Stimulated activated CD4-positive, alpha-beta T cell treated with anti-CD3 and anti-CD28 coated beads, Interleukin-12 subunit alpha, Interleukin-12 subunit beta, amount 100 ng/mL, for 48 hours (primary cell): ENCODE data around the gene QPCT.
A peak's percentile ranks its signal among the peaks of the same experiment; 100 is the strongest.
"Not testable (repeated sequence)": the region's sequence is repeated elsewhere in the genome, so short reads cannot be mapped to it uniquely, and the experiment has no call there.

ENCODE experiments used
- DNase-seq, 3 donors: peaks; one replicate each; pipeline ENCODE4 v3.0.0-alpha.2; 2020; ENCODE audit warnings: low read depth in 2 of 3, low spot score in 1 of 3

The QPCT gene

DNA sequence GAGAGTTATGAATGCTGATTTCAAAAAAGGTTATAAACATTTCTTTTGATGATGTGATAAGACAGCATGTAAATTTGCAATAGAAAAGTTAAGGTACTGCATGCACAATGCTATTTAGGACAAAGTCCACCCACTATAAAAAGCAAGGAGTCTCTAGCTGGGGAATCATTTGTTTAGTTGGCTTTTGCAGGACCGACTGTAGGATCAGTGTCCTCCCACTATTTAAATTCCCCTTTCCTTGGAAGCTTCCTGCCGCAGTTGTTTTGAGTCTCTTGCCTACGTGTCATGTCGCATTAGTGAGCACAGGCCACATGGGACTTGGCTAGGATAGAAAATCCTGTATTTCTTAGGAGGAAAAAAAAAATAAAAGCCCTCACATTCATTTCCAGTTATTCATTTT, 13.1 kb downstream of the QPCT start:
- no peak for DNase-seq

DNA sequence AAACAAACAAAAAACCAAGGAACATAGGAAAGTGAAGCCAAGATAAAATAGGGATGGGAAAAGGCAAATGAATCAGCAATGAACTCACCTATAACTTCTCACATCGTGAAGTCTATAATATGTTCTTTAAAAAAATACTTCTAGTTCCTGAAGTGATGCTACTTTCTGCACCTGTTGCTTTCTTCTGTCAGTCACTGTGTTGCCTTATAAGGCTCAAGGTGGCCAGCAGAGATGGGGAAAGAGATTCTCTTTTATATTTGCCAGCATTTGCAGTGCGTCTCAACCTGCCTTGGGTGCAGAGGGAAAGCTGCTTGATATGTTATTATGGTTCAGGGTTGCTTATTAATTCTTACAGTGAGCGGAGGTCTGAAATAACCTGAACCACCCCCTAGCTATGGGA, 14.0 kb downstream of the QPCT start:
- DNase-seq, result no peak

- no peak for DNase-seq
Observed at GRCh38 chr2:37361216-37361815, 16.9 kb downstream of the QPCT start.

GRCh38 chr2:37361994-37362698, 17.7 kb downstream of the QPCT start:
- DNase-seq, result no peak

- DNase-seq, result no peak
Observed at GRCh38 chr2:37364351-37364750, 19.9 kb downstream of the QPCT start.

- DNase-seq, result no peak
Observed at GRCh38 chr2:37365669-37366068, 21.2 kb downstream of the QPCT start.

DNA sequence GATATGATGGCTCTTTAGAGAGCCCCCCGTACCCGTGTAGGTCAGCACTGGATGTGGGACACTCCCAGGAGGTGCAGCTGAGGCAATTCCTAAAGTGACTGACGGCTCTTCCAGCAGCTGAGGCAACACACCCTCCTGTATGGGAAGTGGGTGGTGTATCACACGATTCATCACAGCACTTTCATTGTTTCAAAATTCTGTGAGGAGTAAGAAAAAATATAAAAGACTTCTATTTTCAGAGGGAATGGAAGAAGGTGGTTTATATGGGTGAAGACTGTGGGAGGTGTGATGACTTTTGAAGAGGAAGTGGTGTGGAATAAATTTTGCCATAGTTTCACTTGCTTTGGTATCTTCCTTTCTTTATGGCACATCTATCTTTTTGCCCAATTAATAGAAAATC, 22.3 kb downstream of the QPCT start:
- peak in 1 of 3 donors; percentile 19 for DNase-seq

GRCh38 chr2:37367310-37367709, 22.9 kb downstream of the QPCT start:
- no peak for DNase-seq

DNA sequence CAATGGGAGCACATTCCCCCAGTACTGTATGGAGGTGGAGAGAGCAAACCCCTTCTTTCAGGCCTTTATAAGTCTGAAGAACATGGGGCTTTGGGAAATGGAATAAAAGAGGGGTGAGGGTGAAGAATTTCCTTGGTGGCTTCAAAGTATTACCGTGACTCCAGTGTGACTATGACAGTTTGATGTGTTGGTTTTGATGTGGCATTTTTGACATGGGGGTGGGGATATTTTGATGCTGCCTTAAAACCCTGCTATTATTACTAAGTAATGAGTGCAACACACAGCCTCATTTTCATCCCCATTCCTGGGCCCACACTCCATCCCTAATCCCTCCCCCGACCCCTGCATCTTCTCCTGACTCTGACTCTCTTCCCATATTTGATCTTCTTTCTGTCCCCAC, 23.6 kb downstream of the QPCT start:
- no peak for DNase-seq

GRCh38 chr2:37370666-37371065, 26.2 kb downstream of the QPCT start:
- DNase-seq, result no peak

DNA sequence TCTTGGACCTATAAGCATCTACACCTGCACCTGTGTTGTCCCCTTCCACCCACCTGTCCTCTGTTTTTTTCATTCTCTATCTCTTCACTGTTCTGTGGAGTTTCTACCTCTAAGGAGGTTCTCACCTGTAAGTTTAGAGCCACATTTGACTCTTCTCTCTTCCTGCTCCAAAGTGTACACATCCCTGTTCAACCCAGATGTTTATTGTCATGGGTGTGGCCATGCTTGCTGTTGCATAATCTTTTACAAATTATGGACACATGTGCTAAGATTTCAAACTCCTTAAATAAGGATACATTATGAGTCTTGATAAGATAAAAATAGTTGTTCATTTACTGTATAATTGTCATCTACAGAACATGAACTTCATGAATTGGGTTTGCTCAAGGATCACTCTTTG, 27.6 kb downstream of the QPCT start:
- DNase-seq, result no peak

DNA sequence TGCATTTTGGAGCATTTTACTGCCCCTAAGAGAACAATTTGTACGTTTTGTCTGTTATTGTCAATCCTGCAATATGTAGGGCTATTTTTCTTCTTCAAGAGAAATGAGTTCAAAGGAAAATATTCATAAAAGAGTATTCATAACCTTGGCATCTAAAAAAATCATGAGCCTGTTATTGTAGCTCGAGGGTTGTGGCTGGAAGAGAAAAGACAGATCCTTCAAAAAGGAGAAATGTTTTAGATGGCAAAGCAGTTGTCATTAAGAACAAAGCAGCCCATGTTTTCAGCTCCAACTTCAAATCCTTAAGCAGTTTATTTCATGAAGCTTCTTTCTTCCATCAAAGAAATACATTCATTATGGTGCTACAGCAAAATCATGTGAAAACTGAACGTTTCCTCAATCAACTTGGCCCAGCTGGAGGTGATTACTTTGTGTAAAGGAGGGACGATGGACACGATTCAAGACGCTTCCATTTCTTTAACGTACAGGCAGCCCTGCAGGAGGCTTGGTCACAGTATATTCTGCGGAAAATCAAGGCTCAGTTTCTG, 31.4 kb downstream of the QPCT start:
- DNase-seq, result no peak

GRCh38 chr2:37376421-37377186, 32.2 kb downstream of the QPCT start:
- DNase-seq, result no peak

- DNase-seq, result no peak
Observed at GRCh38 chr2:37377187-37377532, 32.7 kb downstream of the QPCT start.

GRCh38 chr2:37378411-37378810, 34.0 kb downstream of the QPCT start:
- no peak for DNase-seq

DNA sequence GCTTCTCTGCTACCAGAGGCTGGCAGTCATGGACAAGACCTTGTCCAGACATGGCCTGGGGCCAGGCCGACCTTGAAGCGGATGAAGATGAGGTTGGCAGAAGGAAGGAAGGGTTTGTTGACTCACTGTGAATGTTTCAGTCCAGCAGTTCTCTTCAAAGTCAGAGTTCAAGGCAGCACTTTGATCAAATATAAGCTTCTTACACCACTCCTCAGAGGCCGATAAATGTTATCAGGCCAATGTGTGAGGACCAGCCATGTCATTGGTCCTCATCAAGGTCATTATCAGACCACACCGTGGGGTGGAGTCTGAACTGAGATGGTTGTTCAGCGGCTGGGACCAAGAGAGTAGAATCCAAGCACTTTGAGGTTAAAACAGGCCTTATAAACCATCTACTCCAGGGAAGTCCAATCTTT, 35.5 kb downstream of the QPCT start:
- DNase-seq, result no peak

- DNase-seq, result not testable (repeated sequence)
Observed at GRCh38 chr2:37380787-37381186, 36.4 kb downstream of the QPCT start.

GRCh38 chr2:37384261-37384660, 39.8 kb downstream of the QPCT start:
- not testable (repeated sequence) for DNase-seq

GRCh38 chr2:37387148-37387835, 42.9 kb downstream of the QPCT start:
- DNase-seq, result no peak

DNA sequence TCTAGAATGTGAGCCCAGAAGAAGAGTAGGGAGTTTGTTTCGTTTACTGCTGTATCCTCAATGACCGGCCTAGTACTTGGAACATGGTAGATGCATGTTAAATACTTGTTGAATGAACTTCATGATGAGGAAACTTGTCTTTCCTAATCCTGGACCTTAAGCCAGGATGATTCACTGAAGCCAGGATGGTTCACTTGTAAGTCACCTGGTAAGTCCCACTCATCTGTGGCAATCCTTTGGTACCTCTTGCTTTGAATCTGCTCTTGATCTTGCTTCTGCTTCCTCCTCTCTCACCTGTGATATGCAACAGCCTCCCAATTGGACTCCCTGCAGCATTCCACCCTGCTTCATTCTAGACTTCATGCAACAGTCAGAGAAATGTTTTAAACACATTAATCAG, 43.6 kb downstream of the QPCT start:
- no peak for DNase-seq

GRCh38 chr2:37389395-37389794, 45.0 kb downstream of the QPCT start:
- DNase-seq, result no peak
